A549 (cell line): Measurements from ENCODE around the gene TXK.

Experiments used
- CBX2 ChIP-seq: fragments of 200-600 bp; sonication (generic); IDR thresholded peaks from 2 replicates; pipeline ENCODE4 v1.6.1; 2016; ENCODE audit warnings: low read depth, mild to moderate bottlenecking, borderline replicate concordance
- EHF ChIP-seq: fragments of 250-450 bp; sonication (Bioruptor Pico); IDR thresholded peaks from 2 replicates; pipeline ENCODE4 v1.5.0; 2020; ENCODE audit warnings: mild to moderate bottlenecking
- JUN ChIP-seq, 2 experiments: fragments of >200 bp; sonication (Bioruptor Twin); formaldehyde crosslinking; IDR thresholded peaks; 2 replicates in 1 of 2; 3 replicates in 1 of 2; pipeline ENCODE4 v1.6.1; 2016 to 2017

GRCh38 chr4:48042979-48043461 is 91.0 kb downstream of the TXK start:
- TF ChIP-seq JUN (IDR thresholded peaks at IDR 0.05) (no peak), CBX2 (no peak), EHF (no peak)
